GM21360 (cell line): ENCODE results near the gene SPSB3.
"Not testable (repeated sequence)": the region's sequence is repeated elsewhere in the genome, so short reads cannot be mapped to it uniquely, and the experiment has no call there.

Source experiments
- ATAC-seq: cut with Tn5 transposase; IDR thresholded peaks from one replicate; pipeline ENCODE4 v1.9.1; 2021; ENCODE audit warnings: mild to moderate bottlenecking, moderate library complexity; ENCODE audit not compliant: unreplicated experiment

SPSB3 gene

GRCh38 chr16:1817276-1817589 lies 34.9 kb upstream of the SPSB3 start:
- no peak for ATAC-seq

GRCh38 chr16:1816396-1817275 lies 34.3 kb upstream of the SPSB3 start:
- no peak for ATAC-seq

- no peak for ATAC-seq
Observed at GRCh38 chr16:1815461-1815860, 33.1 kb upstream of the SPSB3 start.

- no peak for ATAC-seq
Observed at GRCh38 chr16:1812732-1813163, 30.4 kb upstream of the SPSB3 start.

GRCh38 chr16:1810536-1810935 lies 28.2 kb upstream of the SPSB3 start:
- ATAC-seq: no peak

GRCh38 chr16:1810106-1810505 lies 27.7 kb upstream of the SPSB3 start:
- ATAC-seq: no peak

GRCh38 chr16:1809281-1809801 lies 27.0 kb upstream of the SPSB3 start:
- no peak for ATAC-seq

- no peak for ATAC-seq
Observed at GRCh38 chr16:1808691-1809090, 26.3 kb upstream of the SPSB3 start.

- ATAC-seq: no peak
Observed at GRCh38 chr16:1807626-1808025, 25.3 kb upstream of the SPSB3 start.

GRCh38 chr16:1800701-1801100 lies 18.3 kb upstream of the SPSB3 start:
- no peak for ATAC-seq

- ATAC-seq: not testable (repeated sequence)
Observed at GRCh38 chr16:1799263-1799662, 16.9 kb upstream of the SPSB3 start.

GRCh38 chr16:1794908-1795666 lies 12.7 kb upstream of the SPSB3 start:
- ATAC-seq: no peak

GRCh38 chr16:1794221-1794871 lies 12.0 kb upstream of the SPSB3 start:
- no peak for ATAC-seq

GRCh38 chr16:1793578-1794220 lies 11.3 kb upstream of the SPSB3 start, which contains the start of gene IGFALS:
TSS of gene IGFALS (minus strand) at chr16:1793705. CDS start at chr16:1793652, 53 bp downstream.
- ATAC-seq: no peak

- ATAC-seq: no peak
Observed at GRCh38 chr16:1792836-1793577, 10.6 kb upstream of the SPSB3 start.

- ATAC-seq: no peak
Observed at GRCh38 chr16:1791943-1792812, 9.8 kb upstream of the SPSB3 start.

- ATAC-seq: no peak
Observed at GRCh38 chr16:1791256-1791942, 9.0 kb upstream of the SPSB3 start.

- ATAC-seq: no peak
Observed at GRCh38 chr16:1790611-1791255, 8.4 kb upstream of the SPSB3 start.
